GM10847 (cell line): ENCODE results near the gene IFITM10.
A peak's percentile ranks its signal among the peaks of the same experiment; 100 is the strongest.

Experiments
- POLR2A ChIP-seq: IDR thresholded peaks from 2 replicates; pipeline ENCODE4 v1.6.1; 2011; ENCODE audit not compliant: insufficient read length; ENCODE audit errors: extremely low read depth

Gene IFITM10

DNA sequence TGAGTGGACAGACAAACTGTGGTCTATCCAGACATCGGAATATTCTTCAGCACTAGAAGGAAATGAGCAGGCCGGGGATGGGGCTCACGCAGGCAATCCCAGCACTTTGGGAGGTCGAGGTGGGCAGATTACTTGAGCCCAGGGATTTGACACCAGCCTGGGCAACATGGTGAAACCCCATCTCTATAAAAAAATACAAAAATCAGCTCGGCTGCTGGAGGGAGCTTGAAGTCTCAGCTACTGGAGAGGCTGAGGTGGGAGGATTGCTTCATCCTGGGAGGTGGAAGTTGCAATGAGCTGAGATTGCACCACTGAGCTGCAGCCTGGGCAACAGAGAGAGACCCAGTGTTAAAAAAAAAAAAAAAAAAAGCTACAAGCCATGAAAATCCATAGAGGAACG is 21.3 kb upstream of the IFITM10 start:
- no peak for TF ChIP-seq POLR2A

DNA sequence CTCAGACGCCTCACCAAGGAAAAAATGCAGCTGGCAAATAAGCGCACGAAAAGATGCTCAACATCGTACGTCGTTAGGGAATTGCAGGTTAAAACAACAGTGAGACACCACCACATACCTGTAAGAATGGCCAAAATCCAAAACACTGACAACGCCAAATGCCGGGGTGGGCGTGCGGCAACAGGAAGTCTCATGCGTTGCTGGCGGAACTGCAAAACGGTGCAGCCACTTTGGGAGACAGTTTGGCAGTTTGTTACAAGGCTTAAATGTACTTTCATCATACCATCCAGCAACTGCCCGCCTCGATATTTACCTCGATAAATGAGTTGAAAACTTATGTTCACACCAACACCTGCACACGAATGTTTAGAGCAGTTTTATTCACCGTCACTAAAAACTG is 20.9 kb upstream of the IFITM10 start:
- no peak for TF ChIP-seq POLR2A

GRCh38 chr11:1770528-1770927 is 20.1 kb upstream of the IFITM10 start:
- no peak for TF ChIP-seq POLR2A

GRCh38 chr11:1770061-1770460 is 19.7 kb upstream of the IFITM10 start:
- no peak for TF ChIP-seq POLR2A

DNA sequence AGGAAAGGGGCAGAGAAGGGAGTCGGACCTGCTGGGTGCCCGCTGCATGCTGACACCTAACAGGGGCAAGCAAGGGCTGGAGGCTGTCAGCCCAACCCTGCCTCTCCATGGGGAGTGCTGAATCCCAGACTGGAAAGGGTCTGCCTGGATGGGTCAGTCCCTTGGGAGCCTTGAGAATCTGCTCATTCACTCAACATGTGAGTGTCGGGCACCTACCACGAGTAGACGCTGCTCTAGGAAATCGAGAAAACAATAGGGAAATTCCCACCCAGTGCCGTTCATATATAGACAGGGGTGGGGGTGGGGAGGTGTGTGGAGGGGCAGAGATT is 17.7 kb upstream of the IFITM10 start:
- no peak for TF ChIP-seq POLR2A

DNA sequence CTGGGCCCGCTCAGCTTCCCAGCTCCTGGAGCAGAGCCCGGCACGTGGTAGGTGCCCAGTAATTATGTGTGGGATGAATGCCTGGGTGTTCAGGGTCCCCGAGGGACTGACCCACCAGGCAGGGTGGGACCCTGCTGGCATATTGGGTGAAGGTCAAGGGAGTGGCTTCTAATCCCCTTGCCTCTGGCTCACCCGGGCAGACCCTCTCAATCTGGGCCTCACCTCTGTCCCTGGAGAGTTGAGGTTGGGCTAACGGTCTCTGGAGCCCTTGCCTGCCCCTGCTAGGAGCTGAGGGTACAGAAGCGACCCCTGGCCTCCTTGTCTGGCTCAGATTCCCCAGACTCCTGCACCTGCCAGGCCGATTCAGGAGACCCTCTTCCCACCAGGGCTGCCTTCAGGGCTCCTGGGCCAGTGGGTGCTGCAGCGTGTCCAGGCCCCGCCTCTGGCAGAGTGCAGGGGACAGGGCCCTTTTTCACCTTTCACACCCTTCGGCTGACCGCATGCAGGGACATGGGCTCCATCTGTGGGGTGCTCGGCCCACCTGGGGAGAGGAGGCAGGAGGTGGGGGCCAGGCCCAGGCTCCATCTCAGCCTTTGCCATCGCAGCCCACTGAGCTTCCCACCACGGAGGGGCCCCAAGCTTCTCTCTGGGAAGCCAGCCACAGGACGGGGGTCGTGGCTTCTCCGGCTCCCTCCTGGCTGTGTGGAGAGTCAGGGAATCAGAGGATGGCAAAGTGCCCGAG is 17.2 kb upstream of the IFITM10 start:
- TF ChIP-seq POLR2A = no peak

GRCh38 chr11:1766719-1767398 is 16.5 kb upstream of the IFITM10 start:
- no peak for TF ChIP-seq POLR2A

DNA sequence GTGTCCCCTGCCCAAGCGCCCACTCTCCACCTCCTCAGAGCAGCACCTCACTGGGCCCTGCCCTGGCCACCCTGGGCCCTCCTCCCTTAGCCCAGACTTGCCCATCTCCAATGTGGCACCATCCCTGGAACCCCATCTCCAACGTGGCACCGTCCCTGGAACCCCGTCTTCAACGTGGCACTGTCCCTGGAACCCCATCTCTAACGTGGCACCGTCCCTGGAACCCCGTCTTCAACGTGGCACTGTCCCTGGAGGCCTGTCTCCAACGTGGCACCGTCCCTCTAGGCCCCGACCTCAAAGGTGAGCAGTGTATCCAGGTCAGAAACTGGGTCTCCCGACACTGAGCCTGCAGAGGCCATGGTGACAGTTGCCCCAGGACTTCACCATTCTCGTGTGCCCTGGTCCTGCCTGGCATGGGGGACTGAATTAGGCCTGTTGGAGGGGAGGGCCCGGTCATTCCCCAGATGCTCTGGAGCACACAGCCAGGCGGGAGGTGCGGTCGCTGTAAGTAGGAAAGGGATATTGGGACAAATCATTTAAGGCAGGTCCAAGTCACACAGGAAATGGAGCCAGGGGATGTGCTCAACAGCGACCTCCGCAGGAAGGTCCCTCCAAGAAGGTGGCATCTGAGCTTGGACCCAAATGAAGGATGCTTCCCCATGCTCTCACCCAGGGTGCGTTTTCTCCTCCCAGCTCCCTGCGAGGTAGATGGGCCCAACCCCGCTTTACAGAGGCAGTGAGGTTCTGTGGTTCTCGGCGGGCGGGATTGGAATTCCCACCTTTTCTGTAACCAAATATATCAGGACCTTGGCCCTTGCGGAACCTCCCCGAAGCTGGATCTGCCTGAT is 15.7 kb upstream of the IFITM10 start:
- TF ChIP-seq POLR2A = no peak

DNA sequence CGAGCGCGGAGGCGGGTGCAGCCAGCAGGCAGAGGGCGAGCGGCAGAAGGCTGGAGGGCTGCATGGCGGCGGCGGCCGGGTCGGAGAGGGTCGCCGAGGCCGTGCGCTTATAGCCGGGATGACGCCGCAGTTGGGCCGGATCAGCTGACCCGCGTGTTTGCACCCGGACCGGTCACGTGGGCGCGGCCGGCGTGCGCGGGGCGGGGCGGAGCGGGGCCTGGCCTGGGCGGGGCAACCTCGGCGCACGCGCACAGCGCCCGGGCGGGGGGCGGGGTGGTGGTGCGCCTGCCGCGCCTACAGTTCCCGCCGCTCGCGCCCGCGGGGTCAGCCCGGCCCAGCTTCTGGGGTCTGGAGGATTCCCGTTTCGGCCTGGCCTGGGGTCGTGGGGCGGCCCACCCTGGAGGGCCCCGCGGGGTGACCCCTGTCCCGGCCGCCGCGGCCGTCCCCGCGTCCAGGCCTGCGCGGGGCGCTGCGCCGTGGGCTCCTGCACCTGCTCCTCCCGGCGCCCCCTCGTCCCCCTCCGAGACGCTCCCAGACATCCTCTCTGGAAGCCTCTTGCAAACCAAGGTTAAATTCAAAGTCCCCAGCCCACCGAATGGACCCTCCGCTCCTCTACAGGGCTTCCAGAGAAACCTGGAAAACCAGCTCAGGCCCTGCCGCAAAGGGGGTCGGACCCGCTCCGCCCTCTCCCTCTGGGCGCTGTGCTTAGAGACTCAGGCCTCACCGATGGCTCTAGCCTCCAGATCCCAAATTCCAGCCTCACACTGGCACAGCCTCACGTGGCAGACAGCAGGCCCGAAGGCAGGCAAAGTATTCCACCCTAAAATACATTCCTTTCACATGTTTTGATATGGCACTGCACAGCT is 13.6 kb upstream of the IFITM10 start, which contains the start of gene CTSD:
Gene CTSD, minus strand, starts transcription at position 132 of the 866 bp plus-strand sequence. Its CDS starts 68 bp downstream, at position 64.
- peak; percentile 42 for TF ChIP-seq POLR2A

- no peak for TF ChIP-seq POLR2A
These were observed 13.0 kb upstream of the IFITM10 start for GRCh38 chr11:1763336-1763795.

GRCh38 chr11:1762537-1763302 is 12.3 kb upstream of the IFITM10 start:
- TF ChIP-seq POLR2A = no peak

GRCh38 chr11:1761857-1762536 is 11.6 kb upstream of the IFITM10 start:
- no peak for TF ChIP-seq POLR2A

DNA sequence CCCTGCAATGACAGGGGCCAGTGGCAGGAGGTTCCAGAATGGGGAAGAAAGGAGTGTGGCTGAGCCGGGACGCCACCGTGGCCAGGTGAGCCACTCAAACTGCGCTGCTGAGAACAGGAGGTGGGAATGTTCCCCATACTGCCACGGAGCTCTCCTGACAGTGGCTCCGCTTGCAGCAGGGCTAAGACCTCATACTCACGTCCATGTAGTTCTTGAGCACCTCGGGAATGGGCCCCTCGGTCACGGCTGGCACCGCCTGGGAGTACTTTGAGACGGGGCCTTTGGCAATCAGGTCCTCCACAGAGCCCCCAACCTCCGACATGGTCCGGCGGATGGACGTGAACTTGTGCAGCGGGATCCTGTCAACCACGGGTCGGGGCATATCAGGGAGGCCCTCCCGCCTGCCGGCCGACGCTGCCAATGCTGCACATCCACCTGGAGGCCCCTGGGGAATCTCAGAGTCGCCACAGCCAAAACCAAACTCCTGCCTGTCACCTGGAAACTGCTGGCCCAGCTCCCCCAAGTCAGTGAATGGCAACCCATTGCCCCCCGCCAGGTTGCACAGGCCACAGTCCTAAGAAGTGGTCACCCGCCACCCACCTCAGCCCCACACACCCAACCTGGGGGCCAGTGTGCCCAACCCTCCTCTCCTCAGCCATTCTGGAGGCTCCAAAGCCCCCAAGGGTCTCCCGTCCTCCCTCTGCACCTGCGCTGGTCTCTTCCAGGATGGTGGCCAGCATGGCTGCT is 10.9 kb upstream of the IFITM10 start:
- TF ChIP-seq POLR2A = no peak
